ENCODE data around the gene LRMDA. TPM values are rescaled to one million over a fixed set of nuclear protein-coding genes. Genes with fewer than 3 reads are reported as not detected.
A peak's percentile ranks its signal among the peaks of the same experiment; 100 is the strongest.

LRMDA gene
- total RNA-seq, 1 experiment from 2014 or later, result 8.0 TPM

DNA sequence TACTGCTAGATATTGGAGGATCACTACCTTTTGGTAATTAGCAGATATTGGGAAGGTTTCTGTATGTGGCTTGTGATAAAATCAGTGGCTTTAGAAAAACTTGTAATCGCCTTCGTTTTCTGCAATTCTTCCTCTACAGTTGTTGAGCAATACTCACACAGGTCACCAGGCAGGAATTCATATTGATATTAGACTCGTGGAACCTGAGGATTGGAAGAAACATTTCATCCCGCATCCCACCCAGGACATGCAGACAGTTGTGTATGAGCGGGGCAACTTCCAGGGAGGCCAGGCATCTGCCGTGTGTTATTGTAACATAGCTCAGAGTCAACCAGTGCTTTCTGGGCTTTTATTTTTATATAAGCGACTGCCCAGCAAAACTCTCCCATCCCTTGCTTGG lies 821.3 kb downstream of the LRMDA start:
- no peak for DNase-seq (ENCODE audit: low read depth)

DNA sequence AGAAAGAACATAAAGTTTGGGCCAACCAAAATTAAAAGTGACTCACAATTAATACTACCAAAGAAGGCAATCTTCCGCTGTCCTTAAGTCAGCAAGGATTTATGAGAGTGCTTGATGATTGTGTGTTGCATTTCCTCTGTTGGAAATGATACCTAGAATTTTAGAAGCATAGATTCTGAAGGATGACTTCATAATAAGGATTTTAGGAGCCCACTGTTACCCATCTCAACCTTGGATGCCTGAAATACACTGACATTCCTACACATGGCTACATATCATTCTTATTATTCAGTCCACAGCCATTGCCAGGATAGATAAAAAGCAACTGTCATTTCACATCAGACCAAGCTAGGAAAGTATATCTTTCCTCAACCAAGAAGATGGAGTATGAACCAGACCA lies 823.8 kb downstream of the LRMDA start:
- DNase-seq (ENCODE audit: low read depth), result peak; percentile 52

DNA sequence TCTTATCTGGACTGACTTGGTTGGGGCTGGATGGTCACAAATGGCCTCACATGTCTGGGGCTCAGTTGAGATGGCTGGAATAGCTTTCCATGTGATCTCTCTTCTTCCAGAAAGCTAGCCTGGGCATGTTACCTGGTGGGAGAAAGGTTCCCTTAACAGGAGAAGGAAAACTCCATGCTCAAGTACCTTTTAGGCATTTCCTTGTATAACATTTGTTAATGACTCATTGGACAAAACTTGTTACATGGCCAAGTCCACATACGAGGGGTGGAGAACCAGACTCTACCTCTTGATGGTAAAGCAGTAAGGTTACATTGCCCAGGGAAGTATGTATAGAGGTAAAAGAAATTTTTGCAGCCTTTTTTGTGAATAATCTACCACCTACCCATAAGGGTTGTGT lies 826.4 kb downstream of the LRMDA start:
- DNase-seq (ENCODE audit: low read depth), result peak; percentile 54

DNA sequence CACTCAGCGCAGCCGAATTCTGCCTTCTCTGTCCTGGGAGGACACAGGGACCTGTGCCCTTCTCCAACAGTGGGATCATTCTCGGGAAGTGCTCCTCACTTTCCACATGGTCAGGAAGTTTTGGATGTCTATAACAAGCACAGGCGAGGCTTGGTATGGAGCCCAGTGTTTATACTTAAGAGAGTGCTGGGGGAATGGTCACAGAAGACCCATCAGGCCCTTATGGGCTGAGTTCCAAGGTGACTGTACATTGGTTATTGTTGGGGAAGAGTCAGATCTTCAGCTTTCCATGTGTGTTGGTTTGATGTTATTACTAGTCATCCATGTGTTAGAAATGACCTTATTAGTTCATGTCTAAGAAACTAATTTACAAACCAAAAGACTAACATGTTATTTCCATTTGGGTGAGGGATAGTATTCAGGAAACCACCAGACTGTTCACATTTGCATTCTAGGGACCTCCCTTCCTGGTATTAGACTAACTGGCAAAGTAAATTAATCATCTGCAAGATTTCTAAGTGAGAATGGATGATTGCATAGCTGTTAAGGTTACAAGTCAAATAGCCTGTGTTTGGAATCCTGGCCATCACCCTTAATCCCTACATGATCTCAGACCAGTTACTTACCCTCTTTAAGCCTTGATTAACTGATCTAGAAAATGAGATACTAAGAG lies 834.2 kb downstream of the LRMDA start:
- DNase-seq (ENCODE audit: low read depth), result no peak

DNA sequence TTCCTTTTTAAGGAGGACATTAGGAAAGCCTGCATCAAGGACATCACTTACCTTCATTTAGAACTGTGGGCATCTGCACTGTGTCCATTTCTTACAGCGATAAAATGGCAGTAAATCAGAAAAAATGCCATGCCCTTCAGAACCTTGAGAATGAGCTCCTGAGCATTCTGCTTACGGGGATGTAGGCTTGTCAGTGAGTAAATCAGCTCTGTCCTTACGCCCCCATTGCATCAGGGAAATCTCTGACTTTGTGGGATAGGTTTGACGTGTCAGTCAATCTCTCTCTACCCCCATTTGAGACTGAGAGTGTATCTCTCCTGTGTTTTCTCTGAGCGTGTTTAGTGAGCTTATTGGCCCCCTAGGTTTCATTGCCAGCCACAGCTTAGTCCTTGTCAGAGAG lies 837.1 kb downstream of the LRMDA start:
- DNase-seq (ENCODE audit: low read depth), result no peak

DNA sequence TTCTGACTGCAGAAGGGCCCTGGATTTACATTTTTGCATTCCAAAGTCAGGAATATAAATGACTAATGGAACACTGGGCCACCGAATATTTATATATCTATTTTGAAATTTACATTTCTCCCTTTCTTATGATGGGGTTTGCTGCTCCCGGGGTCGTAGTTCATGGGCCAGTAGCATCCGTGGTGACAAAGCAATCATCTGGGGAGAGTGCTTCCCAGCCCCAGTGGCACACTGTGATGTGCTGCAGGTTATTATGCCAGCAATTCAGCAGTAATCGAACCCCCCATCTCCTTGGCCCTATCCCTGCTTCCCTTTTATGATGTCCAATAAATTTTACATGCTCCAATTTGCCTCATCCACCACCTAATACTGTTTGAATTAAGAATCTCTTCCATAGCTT lies 837.5 kb downstream of the LRMDA start:
- DNase-seq (ENCODE audit: low read depth), result no peak

DNA sequence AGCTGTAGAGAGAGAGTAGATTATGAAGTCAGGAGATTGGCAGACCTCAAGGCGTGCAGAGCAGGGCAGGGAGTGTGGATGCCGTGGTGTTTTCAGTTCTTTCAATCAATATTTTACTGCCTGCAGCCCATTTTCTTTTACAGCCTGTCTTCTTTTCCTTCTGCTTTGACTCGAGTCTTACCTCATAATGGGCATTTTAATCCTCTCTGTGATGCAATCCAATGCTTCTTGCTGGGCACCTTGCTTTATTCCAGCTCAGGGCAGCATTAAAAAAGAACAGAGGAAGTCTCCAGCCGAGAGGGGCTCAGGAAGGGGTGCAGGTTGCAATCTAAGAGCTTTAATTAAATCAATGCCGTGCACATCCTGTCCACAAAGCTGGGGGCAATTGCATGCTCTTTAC lies 839.0 kb downstream of the LRMDA start:
- no peak for DNase-seq (ENCODE audit: low read depth)

DNA sequence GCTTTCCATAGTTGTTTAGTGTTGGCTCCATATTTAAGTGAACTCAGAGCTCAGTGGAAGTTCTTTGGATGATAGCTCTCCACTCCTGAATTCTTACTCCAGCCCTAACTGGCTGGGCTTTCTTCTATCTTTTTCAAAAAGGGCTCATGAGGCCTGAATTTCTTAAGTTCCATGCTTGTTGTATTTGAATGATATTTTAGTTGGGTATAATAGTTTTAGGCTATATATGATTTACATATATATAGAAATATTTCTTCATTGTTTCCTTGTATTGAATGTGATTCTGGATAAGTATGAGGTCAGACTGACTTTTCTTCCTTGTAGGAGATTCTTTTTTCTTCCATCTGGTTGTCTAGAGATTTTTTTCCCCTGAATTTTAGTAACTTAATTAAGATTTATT lies 843.5 kb downstream of the LRMDA start:
- no peak for DNase-seq (ENCODE audit: low read depth)

DNA sequence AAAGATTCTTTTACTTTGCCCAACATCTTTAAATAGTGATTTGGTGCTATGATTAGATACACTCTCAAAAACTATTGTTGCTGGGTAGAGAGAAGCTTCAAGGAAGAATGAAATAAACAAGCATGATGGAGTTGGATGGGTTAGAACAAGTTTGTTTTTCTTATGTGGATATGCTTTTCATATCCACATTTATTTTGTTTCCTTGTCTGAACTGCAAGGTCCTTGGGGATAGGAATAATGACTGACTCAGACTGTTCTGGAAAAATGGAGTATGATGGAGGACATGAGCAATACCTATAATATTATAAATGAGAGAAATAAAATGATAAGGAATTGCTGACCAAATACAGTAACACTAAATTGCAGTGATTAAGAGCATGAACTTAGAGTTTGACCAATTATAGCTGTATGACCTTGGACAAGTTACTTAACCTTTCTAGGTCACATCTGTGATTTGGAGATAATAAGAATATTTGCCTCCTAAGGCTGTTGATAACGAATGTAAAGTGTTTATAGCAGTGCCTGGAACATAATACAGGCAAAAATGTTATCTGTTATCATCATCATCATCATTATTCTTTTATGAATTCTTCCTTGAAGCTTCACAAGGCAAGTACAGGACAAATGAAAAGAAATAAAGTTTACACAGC lies 847.5 kb downstream of the LRMDA start:
- DNase-seq (ENCODE audit: low read depth), result no peak

DNA sequence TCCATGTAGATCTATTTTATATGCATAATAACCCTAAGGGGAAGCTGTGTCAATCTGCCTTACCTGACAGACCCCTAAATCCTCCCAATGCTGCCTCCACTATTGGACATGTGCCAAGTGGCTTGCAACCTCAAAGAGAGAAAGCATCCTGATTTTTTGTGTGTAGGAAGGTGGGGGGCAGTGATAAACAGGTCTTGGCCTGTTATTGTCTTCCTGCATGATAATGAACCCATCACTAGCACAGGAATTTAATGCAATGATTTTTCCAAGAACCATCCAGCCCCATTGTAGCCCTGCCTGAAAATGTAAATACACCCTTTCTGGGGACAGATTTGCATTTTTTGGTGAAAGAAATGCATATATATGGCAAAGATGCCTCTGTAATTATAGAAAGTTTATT lies 850.2 kb downstream of the LRMDA start:
- no peak for DNase-seq (ENCODE audit: low read depth)

DNA sequence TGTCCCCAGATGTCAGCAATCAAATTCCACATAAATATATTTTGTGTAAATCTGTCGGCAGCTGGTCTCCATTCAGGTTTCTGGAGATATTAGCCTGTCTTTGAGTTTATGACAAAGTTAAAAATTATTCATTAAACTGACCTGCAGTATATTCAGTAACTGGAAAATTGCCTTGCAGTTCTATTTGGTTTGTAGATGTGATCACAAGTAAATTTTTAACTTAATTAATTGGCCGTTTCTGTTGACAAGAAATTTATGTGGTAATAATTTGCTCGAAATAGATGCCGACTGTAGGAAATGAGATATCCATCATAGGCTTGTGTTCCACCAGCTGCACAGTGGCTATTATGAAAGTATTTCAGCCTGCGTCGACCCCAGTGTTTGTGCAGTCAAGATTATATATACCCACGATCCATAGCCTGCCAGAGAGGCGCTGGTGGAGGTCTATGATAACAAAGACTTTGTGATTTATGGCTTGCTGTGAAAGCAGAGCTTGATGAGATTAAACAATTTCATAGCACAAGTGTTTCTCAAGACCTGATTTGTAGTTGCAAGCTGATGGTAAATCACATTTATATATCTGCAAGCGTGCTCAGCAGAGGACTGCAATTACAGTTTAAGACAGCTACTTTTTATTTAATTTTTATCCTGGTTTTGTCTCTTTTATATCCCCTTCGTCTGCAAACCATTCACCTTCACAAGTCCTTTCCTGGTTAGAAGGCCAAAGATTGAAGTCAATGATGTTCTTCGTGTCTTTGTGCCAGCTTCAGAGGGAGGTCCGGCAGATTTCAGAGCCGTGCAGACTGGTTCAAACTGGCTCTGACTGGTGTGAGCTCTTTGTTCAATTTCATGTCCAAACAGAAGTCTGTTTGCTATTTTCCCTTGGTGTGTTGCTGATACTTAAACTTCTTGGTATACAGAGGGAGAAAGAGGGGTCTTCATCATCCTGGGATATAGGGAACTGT lies 850.9 kb downstream of the LRMDA start:
- no peak for DNase-seq (ENCODE audit: low read depth)

DNA sequence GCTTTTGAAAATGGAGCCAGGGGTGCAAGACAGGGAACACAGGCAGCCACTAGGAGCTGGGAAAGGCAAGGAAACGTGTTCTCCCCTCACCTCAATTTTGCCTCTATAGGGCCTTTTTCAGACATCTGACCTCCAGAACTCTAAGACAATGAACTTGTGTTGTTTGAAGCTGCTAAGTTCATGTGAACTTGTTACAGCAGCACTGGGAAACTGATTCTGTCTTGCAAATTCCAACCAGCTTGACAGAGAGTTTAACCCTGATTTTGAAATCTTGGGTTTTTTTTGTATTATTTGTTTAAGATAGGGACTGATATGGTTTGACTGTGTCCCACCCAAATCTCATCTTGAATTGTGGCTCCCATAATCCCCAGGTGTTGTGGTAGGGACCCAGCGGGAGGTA lies 852.9 kb downstream of the LRMDA start:
- DNase-seq (ENCODE audit: low read depth), result no peak

DNA sequence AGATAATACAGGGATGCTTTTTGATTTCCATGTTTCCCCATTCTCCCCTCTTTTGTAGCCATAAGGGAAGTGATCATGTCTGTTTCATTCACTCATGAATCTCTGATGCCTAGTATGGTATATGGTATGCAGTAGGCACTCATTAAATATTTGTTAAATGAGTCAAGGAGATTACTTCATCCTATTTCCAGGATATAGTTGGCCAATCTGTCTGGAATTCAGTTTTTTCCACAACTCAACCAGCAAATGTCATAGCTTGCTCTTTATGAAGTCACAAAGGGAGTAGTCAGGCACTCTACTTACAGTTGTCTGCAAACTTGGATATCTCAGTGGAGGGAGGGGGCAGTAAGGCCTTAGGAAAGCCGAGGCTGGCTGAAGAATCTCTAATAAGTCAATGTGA lies 853.6 kb downstream of the LRMDA start:
- peak; percentile 80 for DNase-seq (ENCODE audit: low read depth)

DNA sequence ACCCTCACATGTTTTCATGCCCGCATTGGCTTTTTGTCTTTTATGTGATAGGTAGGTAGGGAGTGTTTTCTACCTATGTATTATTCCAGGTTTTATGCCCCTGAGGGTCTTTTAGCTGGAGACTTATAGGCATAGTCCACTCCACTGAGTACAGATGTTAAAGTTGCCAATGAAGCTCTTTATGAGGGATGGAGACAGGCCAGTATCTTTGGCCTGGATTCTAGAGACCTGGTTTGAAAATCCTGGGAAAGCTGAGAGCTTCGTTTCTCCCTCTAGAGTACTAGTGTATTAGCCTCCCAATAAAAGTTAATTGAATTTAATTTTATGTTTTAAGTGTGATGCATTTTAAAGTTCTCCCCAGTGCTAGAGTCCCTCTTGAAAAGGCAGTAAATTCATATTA lies 854.1 kb downstream of the LRMDA start:
- no peak for DNase-seq (ENCODE audit: low read depth)

DNA sequence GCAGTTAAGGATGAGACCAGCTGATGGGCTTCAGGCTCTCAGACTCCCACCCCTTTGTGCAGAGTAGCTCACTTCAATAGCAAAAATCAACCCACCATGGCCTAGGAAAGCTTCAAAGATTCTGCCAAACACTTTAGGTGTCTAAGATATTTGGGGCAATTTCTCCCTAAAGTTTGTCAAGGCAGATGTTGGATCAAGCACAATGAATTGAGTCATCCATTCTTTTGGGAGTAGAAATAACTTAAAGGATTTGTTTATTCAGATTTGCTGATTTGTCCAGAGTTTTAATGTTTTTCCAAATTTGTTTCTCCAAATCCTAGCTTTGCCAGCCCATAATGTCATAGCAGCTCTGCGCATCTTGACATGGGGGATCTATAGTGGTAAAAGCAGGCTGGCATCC lies 855.1 kb downstream of the LRMDA start:
- no peak for DNase-seq (ENCODE audit: low read depth)

DNA sequence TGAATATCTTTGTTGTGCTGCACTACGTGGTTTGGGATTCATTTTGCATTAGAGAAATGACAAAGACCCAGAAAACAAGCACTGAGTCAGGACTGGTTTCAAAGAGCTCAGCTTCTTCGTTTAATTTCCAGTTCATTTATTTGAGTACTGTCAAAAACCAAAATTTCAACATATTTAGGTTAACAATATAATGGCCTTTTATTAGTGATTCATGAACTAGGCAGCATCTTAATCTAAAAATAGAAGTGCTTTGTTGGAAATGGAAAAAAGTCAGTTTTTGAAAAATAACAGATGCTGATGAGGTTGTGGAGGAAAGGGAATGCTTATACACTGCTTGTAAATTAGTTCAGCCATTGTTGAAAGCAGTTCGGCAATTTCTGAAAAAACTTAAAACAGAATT lies 856.4 kb downstream of the LRMDA start:
- DNase-seq (ENCODE audit: low read depth), result peak; percentile 17

DNA sequence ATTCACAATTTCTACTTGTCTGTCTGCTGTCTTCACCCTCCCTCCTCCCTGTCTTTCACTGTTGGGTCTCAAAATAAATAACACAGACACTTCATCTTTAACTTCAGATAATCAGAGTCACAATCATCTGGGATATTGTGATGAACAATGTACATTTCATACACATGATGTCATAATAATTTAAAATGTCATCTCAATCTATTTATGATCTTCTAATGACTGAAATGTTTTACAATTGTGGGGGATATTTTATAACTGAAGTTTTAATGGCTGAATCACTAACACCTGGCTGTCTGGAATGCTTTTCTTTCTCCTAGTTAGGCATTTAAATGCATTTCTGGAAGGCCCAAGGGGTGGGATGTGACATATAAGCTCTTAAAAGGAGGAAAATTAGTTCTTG lies 859.8 kb downstream of the LRMDA start:
- DNase-seq (ENCODE audit: low read depth), result peak; percentile 30

DNA sequence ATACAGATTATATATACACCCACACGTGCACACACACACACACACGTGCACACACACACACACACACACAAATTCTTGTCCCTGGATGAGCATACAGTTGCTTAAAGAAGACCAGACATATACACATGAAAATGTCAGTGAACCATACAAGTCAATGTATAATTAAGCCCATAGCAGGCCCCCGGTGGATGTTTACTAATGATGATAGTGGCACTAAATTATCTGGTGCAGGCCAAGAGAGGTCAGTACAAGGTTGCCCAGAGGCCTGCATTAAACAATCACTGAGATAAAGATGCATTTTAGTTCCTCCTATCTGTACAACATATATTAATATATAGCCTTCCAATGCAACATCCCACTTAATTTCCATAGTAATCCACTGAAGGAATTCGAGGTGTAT lies 860.5 kb downstream of the LRMDA start:
- DNase-seq (ENCODE audit: low read depth), result no peak

DNA sequence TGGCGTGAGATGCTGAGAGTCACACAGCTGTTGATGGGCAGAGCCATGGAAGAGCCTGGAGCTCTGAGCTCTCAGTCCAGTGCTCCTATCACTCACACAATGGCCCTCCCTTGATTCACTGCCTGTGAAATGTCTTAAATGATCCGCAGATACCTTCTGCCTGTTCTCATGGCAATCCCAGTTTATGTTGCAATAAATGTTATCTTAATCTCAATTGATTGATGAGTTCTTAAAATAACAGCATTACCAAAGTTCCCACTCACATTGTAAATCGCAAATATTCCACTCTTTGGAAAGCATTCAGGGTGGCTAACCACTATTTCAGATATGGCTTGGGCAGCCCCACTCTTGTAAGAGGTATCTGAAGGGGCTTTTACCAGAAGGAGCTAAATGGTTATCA lies 865.5 kb downstream of the LRMDA start:
- DNase-seq (ENCODE audit: low read depth), result no peak

DNA sequence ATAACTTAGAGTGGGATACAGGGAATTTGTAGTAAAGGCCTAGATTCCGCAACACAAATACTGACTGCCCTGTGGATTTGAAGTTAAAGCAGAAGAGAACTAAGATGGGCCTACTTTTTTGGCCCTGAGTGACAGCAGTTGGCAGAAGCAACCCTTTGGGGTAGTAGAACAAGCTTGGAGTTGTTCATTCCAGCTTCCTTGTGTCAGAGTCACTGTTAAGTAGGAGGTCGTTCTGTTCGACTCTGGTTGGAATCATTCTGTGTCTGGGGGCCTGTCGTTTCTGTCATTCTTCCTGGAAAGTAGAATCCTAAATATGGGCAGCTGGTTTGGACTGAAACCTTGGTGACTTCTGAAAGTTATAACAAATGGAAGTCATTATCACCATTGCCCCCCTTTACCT lies 865.9 kb downstream of the LRMDA start:
- no peak for DNase-seq (ENCODE audit: low read depth)

DNA sequence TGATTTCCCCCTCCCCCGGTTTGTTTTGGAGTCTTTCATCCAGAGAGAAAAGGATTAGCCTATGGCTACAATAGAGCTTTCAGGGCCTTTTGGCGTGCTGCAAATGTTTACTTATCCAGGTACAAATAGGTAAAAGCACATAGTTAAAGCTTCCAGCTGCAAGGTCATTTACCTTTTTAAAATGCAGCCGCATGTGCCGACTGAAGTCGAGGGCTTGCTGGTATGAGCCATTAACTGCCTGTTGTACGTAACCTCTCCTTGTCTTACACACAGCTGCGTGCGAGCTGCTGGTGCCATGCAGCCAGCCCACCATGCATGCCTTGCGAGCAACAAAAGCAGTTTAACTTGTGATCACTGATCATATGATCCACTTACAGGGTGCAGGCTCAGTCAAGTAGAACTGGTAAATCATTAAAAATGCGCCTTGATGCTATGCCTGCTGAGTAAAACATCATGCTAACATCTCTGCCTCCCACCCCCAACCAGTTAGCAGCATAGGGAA lies 866.4 kb downstream of the LRMDA start:
- DNase-seq (ENCODE audit: low read depth), result no peak

DNA sequence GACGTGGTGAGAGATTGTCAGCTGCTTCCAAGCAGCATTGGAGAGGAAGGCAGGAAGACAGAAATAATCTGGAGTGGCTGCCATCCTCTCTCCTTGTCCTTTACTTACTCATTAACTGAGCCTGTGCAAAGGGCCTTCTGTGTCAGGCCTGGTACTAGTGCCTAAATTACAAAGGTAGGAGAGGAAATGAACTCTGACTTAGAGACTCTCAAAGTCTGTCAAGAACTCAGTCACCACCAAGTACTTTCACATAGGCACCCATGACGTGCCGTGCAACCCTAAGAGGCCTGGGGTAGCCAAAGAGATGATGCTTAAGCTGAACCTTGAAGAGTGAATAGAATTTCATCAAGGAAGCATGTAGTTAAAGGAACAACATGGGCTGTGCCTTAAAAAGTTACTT lies 866.9 kb downstream of the LRMDA start:
- DNase-seq (ENCODE audit: low read depth), result no peak

DNA sequence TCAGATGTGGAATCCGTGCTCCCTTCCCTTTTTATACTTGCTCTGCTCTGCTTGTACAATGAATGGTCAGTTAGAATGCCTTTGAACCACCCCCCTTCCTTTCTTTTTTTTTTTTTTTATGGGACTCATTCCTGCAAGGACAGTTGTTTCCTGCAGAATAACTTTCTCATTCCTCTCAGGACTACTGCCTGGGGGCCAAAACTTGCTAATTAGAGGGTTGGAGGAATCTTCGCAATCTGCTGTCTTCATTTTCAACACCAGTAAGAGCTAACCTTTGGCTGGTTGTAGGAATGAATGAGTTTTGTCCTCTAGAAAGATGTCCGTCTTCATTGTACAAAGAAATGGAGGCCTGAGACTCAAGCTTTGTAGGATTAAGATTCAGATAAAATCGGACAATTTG lies 868.1 kb downstream of the LRMDA start:
- DNase-seq (ENCODE audit: low read depth), result peak; percentile 41

All from M059J (cell line).